Fibroblast of peridontal ligament (primary cell): ENCODE results near the gene TMEM156.
A peak's percentile ranks its signal among the peaks of the same experiment; 100 is the strongest.
"Not testable (repeated sequence)": the region's sequence is repeated elsewhere in the genome, so short reads cannot be mapped to it uniquely, and the experiment has no call there.

Source experiments
- DNase-seq: peaks from one replicate; pipeline ENCODE4 v3.0.0-alpha.2; 2010; ENCODE audit errors: extremely low read depth

Gene TMEM156

DNA sequence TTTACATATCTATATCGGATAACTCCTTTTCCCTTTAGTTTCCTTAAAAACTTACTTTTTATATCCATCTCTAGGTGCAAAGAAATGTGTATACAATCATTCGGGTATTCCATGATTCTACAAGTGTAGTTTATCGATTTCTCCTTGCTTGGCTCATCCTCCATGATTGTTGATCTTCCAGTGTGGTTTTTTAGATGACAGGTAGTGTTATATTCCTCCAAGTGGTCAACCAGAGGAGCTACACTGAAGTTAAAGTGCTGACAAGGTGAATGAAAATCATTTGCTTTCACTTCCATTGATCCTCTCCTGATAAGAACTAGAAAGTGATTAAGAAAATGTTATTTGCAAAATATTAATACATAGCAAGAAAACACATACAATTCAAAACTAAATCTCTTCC lies 38.5 kb downstream of the TMEM156 start:
- no peak for DNase-seq

DNA sequence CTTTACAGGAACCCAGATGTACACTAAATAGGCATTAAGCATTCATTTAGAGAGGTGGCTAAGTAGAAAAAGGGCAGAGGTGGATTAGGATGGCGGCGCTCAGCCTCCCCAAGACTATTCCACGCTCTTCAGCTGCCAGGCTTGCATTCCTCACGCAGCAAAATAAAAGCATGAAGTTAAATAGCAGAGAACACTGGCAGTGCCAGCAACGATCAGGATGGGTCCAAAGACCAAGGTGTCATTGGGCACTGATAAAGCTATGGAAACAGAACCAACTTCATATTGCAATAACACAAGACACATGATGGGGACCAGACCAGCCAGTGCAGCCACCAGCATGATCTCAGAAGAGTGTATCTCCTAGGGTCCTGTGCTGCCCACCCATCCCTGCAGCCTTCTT lies 42.0 kb downstream of the TMEM156 start:
- DNase-seq: no peak

DNA sequence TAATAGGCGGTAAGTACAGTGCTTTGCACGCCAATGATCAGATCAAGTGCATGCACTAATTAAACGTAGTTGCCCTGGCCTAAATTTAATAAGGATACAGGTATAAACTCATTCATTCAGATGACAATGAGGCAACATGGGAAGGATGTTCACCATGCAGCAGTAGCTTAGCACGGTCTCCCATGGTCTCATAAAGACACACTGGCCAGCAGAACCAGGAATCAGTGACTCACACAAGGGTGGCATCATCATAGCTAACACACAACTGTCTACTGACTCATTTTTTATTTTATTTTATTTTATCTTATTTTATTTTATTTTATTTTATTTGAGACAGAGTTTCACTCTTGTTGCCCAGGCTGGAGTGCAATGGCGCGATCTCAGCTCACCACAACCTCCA lies 42.7 kb downstream of the TMEM156 start:
- DNase-seq: no peak

DNA sequence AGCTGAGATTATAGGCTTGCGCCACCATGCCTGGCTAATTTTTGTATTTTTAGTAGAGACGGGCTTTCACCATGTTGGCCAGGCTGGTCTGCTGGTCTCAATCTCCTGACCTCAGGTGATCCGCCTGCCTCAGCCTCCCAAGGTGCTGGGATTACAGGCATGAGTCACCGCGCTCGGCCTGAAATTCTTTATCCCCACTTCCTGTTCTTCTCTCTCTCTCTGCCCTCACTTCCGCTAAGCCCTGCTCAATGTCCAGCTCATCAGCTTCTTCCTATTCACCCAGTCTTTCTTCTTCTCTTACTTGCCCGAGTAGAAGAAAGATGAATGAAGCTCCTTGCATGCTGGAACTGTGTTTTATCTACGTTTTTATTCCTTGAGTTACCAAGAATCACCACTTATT lies 43.9 kb downstream of the TMEM156 start:
- DNase-seq: not testable (repeated sequence)

DNA sequence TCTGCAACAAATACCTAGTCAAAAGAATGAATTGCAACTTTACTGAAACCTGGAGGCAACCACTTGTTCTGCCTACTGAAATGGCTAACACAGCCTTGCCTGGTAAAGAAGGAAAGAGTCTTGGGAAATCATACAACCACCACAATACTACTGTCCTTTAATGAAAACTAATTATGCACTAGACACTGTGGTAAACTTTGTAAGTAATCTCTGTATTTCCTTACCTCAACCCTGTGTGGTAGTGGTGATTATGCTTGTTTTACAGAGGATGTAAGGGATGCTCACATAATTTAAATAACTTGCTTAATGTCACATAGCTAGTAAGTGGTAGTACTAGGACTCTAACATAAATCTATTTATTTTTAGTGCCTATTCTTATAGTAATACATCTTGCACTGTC lies 44.7 kb downstream of the TMEM156 start:
- no peak for DNase-seq

DNA sequence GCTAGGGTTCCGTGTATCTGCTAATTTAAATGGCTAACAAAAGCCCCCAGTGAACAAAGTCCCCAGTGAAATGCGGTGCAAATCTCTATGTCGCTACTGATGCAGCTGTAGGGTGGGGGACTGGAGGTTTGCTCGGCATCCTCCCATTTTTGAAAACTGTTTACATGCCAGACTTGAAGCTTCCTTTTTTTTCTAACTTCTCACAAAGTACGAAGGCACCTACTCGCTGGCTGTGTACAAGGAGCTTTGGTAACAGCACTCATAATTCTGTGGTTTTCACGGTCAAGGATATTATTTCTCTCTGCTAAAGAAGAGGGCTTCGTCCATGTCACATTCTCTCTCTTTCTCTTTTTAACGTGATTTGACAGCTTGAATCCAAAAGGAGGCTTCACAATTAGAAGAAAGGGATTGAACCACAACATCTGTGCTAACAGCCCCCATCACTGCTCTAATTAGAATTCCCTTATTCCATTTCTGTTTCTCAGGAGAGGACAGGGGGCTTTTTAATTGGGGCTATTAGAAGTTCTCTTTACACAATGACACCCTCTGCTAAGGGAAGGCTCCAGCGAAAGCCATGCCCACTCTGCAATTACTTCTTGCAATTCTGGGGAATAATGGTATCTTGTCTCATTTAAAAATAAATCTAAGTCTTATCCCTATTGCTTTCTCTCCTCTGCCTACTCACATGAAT lies 46.7 kb downstream of the TMEM156 start:
- no peak for DNase-seq

DNA sequence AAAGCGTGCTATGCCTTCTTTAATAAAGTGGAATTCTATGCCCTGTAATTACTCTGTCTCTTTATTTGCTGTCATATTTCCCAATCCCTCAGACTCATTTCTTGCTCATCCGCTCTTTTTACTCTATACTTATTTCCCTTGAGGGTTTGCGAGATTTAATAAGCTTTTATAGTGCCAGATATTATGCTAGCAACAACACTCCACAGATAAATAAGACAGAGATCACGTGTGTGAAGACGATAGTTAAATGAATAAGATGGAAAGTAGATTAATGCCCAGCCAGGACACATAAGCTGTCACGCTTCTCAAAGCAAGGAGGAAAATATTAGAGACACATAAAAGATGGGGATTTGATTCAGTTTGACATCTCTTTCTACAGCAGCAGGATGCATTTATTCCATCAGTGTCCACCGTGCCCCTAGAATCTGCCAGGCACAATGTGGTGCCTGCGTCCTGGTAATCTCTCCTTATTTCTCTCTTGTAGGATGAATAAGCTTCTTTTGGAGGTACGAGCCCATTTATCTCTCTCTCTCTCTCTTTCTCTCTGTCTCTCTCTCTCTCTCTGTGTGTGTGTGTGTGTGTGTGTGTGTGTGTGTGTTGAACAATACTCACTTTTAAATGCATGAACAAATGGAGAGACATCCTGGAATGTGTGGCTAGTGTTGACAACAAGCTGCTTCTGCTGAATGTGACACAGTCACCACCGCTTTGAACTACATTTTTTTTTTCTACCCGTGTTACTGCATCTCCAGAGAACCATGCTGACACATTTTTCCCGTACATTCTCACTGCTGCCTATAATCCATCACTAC lies 48.2 kb downstream of the TMEM156 start:
- DNase-seq: peak; percentile 35

DNA sequence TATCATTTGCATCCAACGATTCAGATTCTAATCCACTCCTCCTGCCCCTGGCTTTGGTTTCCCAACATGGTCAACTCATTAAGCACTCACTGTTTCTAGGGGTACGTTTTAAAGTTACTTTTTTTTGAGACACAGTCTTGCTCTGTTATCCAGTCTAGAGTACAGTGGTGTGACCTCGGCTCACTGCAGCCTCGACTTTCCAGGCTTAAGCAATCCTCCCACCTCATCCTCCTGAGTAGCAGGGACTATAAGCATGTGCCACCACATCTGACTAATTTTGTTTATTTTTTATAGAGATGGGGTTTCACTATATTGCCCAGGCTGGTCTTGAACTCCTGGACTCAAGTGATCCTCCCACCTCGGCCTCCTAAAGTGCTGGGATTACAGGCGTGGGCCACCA lies 48.9 kb downstream of the TMEM156 start:
- no peak for DNase-seq

DNA sequence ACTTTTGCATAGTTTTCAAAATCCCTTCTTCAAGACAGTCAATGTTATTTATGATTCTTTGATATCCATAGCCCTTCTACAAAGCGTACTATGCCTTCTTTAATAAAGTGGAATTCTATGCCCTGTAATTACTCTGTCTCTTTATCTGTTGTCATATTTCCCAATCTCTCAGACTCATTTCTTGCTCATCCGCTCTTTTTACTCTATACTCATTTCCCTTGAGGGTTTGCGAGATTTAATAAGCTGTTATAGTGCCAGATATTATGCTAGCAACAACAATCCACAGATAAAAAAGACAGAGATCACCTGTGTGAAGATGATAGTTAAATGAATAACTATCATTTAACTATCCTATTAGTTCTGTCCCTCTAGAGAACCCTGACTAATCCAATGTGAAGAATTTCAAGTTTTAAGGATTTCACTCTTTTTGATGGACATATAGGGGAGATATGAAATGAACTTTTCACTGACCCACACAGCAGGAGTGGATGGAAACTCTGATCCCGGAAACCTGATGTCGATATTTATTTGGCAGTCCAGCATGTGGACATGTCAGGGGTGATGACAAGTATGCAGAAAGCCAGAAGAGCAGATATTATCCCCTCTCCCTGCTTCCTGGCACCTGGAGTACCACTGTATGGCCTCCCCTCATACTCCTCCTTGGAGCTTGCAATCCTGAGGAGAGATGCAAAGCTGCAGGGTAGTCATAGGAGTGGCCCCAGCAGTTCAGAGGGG lies 49.7 kb downstream of the TMEM156 start:
- DNase-seq: peak; percentile 38

DNA sequence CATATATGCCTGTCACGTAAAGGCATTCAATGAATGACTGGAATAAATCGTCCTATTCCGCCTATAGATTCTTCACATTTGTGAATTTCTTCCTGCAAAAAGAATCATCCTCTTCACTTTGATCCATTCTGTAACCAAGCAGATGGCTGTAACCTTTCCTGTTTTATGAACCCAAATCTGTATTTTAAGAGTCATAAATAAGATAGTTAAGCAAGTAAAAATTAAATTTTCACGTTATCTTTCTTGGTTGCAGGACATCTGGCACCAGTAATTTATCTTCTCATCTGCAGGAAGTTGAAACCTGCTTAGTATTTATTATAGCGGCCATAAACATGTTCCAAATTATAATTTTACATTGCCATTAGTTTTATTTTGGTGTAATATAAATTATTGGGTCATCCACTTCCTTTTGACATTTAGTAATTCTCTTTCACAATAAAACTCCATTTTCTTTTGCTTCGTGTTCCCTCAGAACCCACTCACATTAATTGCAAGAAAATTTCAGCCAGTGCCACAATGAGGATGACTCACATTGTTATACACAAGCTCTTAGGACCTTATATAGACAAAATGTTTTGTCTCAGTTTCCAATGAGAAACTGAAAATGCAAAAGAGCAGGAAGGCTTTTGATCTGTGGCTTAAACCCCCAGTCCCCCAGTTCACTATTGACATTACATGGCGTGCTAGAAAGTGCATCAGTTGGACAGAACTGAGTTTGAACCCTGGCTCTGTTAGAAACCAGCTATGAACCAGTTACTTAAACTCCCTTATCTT lies 51.1 kb downstream of the TMEM156 start:
- DNase-seq: peak; percentile 91

DNA sequence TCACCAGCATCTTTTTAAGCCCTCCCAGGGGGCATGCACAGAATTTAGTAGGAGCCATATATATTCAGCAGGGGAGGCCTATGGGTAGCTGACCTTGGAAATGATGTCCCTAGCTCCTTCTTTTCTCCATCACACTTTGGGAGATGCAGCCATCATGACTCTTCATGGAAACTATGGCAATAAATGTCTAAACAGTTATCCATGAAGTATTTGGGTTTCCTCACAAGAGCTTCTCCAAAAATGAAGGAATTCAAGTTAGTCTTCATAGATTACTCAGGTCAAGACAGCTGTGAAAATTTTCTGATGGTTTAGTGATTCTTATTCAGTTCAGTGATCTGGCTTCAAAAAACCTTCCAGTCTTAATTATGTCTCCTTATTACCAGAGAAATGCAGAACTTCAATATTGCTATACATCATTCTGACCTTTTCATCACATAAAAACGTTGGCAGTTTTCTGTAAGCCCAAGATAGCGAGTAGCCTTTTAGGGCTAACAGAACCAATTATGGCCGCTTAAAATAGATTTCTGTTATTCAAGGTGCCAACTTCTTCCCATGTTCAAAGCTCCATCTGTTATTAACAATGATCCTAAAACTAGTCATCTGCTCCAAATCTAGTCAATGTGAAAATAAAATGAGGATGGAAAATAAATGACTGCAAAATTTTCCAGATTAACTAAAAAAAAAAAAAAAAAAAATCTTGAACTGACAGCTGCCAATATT lies 52.5 kb downstream of the TMEM156 start:
- DNase-seq: no peak

DNA sequence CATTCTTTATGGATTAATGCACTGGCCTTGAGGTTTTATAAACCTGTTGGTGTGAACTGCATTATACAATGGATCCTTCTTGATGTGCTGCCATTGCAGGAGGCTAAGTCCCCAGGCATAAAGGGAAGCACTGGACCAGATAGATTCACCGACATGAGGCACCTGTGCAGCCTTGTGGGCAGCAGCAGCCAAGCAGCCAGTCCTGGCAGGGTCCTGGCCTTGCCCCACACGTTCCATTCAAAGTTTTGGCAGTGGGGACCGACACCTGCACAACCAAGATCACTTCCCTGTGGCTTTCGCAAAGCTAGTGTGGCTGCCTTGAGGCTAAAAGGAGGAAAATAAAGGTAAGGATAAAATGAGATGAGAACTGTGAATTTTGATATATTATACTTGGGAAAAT lies 53.1 kb downstream of the TMEM156 start:
- DNase-seq: no peak

DNA sequence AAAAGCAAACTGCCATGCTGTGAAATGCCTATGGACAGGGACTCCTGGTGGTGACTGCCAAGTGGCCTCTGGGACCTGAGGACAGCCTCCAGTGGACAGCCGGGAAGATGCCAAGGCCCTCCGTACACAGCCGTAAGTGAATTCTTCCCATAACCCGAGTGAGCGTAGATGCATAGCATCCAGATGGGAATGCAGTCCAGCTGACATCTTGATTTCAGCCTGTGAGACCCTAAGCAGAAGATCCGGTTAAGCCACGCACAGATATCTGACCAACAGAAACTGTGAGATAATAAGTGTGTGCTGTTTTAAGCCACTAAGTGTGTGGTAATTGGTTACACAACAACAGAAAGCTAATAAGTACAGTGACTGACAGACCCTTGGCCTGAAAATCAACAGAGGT lies 55.9 kb downstream of the TMEM156 start:
- DNase-seq: no peak

DNA sequence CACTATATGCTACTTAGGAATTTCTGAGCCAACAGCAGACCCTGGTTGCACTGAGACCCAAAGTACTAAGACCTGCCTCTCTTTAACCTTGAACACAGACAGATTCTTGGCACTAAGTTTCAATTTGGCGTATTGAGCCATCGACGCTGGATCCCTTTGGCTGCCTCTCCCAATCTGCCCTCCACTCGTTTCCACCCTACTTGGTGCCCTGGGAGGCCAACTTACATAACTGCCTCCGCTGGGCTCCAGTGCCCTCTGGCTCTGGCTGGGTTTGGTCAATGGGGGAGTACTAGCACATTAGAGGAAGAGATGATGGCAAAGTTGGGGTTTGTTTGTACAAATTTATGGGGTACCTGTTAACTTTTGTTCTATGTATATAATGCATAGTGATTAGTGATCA lies 63.5 kb downstream of the TMEM156 start:
- no peak for DNase-seq

DNA sequence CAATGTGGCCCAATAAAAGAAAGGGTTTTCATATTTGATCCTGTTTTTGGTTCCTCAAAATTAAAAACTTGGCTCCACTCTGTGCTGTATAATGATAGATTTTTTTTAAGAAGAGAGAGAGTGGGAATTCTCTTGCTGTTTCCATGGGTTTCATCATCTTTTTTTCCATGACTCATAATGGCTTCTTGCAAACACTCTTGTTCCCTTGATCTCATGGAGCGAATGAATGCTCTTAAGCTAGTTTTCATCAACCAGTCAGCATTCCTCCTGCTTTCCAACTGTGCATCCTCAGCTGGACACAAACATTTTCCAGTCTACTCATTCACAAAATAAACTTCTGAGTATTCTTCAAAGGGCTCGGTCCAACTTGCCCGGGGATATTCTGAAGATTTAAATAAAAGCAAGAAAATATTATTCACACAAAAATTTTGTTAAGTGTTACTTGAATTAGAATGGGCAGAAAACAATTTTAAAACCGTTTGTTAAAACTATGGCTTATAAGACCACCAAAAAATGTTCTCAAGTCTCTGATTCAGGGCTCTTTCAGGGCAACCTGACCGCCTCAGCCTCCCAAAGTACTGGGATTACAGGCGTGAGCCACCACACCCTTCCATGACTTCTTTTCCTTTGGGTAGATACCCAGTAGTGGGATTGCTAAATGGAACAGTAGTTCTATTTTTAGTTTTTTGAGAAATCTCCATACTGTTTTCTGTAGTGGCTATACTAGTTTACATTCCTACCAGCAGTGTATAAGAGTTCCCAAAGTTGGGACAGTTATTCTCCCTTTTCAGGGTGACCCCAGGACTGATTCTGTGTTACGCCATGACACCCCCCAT lies 64.7 kb downstream of the TMEM156 start:
- DNase-seq: peak; percentile 100

DNA sequence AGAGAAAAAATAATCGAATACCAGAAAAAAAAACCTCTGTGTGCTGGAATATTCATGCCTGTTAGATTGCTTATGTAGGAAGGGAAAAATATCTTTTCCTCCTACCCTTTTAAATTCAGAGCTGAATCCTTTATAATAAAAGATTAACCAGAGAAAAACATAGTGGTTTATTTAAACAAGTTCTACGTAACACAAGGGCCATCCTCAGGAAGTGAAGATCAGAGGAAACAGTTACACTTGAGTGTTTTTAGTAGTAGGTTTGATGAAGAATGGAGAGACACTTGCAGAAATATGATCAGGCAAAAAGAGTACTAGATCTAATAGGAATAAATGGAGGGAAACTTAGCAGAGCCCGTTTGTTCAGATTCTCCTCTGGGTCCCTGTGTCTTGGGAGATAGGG lies 66.3 kb downstream of the TMEM156 start:
- DNase-seq: no peak

DNA sequence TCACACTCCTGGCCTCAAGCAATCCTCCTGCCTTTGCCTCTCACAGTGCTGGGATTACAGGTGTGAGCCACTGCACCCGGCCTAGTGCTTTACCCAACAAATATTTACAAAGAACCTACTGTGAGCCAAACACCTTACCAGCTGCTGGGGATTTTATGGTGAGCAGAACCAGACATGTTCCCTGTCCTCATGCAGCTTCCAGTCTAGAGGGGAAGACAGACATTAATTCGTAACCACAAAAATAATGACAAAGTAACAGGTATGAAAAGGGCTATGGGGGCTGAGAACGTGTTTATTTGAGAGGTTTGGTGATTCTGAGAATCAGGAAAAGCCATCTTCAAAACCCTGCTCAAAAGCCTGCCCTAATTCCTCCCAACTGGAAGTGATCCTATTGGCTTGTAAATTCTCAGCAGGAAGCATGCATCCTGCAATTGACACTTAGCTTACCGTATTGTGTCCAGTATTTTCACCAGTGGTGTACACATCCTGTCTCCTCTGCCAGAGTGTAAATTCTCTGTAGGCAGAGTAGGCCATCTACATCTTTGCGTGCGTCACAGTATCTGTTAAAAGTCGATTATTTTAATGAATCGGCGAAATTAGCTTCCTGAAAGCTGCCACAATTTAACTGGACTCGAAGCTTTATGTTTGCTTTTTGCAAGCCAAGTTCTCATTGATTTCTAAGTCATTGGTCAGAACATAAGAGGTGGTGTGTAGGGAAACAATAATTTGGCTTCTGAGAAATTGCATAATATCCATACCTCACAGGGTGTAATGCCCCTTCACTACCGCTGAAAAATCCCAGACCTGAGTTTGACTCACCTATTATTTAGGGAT lies 67.0 kb downstream of the TMEM156 start:
- DNase-seq: no peak

DNA sequence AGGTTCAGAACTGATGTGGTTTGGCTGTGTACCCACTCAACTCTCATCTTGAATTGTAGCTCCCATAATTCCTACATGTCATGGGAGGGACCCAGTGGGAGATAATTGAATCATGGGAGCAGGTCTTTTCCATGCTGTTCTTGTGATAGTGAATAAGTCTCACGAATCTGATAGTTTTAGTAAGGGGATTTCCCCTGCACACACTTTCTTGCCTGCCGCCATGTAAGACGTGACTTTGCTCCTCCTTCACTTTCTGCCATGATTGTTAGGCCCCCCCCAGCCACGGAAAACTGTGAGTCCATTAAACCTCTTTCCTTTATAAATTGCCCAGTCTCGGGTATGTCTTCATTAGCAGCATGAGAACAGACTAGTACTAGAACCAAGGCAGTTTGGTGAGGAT lies 73.0 kb downstream of the TMEM156 start:
- not testable (repeated sequence) for DNase-seq

DNA sequence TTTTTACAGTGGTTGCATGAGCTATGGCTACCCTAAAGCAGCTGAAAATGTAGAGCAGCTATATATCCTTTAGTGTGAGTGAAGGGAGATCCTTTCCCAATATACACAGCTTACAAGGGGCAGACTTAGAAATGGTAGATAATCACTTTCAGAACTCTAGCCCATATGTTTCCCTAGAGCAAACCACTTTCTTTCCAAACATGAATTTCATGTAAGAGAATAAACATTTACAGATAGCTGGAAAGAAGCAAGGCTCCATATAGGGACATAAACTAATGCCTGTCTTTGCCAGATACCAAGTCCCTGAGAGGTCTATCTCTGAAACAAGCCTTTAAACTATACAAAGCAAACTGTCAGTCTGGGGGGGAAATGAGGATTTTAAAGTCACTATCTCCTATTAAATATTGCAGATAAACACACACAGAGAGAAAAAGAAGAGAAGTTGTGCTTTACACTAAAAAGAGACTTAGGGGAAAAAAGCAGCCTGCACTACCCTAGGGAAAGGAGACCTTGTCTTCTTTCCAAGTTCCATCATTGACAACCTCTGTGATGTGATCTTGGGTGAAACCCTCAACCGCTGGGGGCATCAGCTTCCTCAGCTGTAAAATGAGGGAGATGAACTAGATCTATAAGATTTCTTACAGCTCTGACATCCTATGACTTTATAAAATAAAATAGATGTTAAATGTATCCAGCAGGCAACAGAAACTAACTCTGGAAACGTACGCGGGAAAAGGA lies 73.6 kb downstream of the TMEM156 start:
- DNase-seq: peak; percentile 69
